ENCODE data around the gene SH3TC2. TPM values are rescaled to one million over a fixed set of nuclear protein-coding genes. Genes with fewer than 3 reads are reported as not detected.
"Not testable (repeated sequence)": the region's sequence is repeated elsewhere in the genome, so short reads cannot be mapped to it uniquely, and the experiment has no call there.

SH3TC2 gene
- total RNA-seq (2014; rRNA removed; shearing (Covaris generic)) = 1.5 and 1.8 TPM in 2 replicates
- 3.4 and 5.0 TPM in 2 replicates for polyA plus RNA-seq (2014; cell fraction: nucleus; rRNA removed)

- peak; percentile 51 for DNase-seq (ENCODE audit: extremely low read depth, low read depth)
These were observed at the start of gene SH3TC2 for GRCh38 chr5:149063017-149063687. Gene SH3TC2, minus strand, starts transcription at chr5:149063062. Its CDS starts 40 bp downstream, at chr5:149063022.

- DNase-seq (ENCODE audit: extremely low read depth, low read depth) = no peak
These were observed 47.5 kb upstream of the SH3TC2 start for GRCh38 chr5:149110406-149110805.

- no peak for DNase-seq (ENCODE audit: extremely low read depth, low read depth)
These were observed 45.9 kb upstream of the SH3TC2 start for GRCh38 chr5:149108651-149109280.

DNA sequence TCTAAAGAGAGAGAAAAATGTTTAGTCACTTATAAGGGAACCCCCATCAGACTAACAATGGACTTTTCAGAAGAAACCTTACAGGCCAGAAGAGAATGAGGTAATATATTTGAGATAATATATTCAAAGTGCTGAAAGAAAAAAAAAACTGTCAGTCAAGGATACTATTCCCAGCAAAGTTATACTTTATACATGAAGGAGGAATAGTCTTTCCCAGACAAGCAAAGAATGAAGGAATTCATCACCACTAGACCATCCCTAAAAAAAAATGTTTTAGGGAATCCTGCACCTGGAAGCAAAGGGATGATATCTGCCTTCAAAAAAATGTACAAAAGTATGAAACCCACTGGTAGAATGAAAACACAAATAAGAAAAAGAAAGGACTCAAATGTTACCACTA lies 37.5 kb upstream of the SH3TC2 start:
- DNase-seq (ENCODE audit: extremely low read depth, low read depth) = no peak

- no peak for DNase-seq (ENCODE audit: extremely low read depth, low read depth)
These were observed 37.1 kb upstream of the SH3TC2 start for GRCh38 chr5:149099920-149100319.

DNA sequence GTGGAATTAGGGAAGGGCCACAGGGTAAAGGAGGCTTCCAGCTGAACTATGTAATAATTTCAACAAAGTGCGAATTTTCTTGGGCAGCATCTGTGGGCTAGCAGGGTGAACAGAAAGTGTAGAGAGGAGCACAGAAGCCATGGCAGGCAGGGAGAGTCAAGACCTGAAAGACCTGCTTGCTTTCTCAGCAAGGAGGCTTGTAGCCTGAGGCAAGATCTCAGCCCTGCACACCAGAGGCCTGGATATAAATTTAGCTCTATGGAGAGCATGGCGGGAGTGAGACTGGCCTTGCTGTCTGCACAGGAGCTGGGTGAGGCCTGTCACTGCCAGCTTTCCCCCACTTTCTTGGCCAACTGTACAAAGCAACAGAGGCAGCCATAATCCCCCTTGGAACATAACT lies 32.1 kb upstream of the SH3TC2 start:
- no peak for DNase-seq (ENCODE audit: extremely low read depth, low read depth)

DNA sequence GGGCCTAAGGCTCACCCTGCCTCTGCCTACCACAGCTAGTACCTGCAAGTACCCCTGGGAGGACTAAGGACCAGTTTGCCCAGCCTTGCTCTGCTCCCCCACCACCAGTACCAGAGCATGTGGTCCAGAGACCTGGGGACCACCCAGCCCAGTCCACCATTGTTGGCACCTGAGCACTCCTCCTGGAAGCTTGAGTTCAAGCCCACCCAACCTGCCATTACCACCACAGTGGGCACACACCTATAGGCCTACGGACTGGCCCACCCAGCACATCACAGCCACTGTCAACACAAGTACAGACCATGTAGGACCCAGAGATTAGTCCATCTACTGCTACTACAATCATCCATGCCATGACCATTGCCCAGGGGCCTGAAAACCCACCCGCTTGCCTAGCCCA lies 30.8 kb upstream of the SH3TC2 start:
- no peak for DNase-seq (ENCODE audit: extremely low read depth, low read depth)

DNA sequence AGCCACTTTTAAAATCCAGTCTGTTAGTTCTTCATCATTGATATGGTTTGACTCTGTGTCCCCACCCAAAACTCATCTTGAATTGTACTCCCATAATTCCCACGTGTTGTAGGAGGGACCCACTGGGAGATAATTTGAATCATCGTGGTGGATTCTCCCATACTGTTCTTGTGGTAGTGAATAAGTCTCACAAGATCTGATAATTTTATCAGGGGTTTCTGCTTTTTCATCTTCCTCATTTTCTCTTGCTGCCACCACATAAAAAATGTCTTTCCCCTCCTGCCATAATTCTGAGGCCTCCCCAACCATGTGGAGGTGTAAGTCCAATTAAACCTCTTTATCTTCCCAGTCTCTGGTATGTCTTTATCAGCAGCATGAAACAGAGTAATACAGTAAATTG lies 26.9 kb upstream of the SH3TC2 start:
- DNase-seq (ENCODE audit: extremely low read depth, low read depth) = no peak

DNA sequence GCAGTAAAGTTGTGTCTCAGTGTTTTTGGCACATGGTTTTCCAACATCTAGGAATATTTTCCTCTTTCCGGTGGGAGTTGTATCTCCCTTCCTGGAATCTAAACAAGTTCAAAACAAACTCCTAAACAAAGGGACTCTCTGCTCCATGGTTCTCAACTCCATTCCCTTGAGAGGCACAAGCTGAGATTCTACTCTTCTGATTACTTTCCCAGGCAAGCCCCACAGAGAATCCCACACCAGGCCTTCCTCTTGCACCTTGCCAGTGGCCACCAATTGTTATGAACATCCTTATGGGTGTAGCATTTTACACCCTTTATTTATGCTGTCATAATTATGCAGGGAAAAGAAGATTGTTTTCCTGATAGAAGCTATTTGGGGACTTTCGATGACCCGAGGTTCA lies 25.8 kb upstream of the SH3TC2 start:
- DNase-seq (ENCODE audit: extremely low read depth, low read depth) = no peak

- no peak for DNase-seq (ENCODE audit: extremely low read depth, low read depth)
These were observed 21.0 kb upstream of the SH3TC2 start for GRCh38 chr5:149083846-149084245.

DNA sequence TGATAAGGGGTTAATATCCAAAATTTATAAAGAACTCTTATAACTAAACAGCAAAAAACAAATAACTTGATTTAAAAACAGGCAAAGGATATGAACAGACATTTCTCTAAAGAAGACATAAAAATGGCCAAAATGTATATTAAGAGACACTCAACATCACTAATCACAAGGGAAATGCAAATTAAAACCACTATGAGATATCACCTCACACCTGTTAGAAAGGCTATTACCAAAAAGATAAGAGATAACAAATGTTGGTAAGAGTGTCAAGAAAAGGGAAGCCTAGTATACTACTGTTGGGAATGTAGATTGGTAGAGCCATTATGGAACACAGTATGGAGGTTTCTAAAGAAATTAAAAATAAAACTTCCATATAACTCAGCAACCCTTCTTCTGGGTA lies 19.4 kb upstream of the SH3TC2 start:
- no peak for DNase-seq (ENCODE audit: extremely low read depth, low read depth)

DNA sequence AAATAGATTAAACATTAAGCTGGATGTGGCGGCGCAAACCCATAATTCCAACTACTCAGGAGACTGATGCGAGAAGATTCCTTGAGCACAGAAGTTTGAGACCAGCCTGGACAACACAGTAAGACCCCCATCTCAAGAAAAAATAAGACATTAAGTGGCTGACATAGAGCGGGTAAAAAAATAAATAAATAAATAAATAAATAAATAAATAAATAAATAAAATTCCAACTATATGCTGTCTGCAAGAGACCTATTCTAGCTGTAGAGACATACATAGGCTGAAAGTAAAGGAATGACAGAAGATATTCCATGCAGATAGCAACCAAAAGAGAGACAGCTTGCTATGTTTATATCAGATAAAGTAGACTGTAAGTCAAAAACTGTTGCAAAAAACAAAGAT lies 17.4 kb upstream of the SH3TC2 start:
- no peak for DNase-seq (ENCODE audit: extremely low read depth, low read depth)

DNA sequence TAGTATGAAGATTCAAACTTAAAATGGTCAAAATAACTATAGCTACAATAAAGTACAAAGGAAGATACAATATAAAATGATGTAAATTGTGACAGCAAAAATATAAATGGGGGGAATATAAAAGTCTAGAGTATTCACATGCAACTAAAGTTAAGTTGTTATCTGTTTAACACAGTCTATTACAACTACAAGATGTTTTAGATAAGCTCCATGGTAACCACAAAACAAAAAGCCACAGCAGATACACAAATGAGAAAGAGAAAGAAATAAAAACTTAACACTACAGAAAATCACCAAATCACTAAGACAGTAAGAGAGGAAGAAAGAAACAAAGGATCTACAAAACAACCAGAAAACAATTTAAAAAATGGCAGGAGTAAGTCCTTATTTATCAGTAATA lies 17.0 kb upstream of the SH3TC2 start:
- DNase-seq (ENCODE audit: extremely low read depth, low read depth) = no peak

DNA sequence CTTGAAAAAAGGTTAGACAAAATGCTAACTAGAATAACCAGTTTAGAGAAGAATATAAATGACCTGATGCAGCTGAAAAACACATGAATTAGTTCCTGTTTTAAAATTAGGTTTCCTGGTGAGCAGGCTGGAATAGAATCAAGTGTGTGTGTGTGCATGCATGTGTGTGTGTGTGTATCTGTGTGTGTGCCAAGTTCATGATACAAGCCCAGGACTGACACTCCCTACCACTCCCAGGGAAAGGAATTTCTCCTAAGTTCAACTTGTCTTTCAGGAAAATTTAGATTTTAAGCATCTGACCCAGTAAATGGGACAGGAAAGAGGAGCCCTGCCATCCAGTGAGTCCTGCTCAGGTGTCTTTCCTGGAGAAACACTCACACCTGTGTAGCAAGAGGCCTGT lies 11.2 kb upstream of the SH3TC2 start:
- DNase-seq (ENCODE audit: extremely low read depth, low read depth) = not testable (repeated sequence)

DNA sequence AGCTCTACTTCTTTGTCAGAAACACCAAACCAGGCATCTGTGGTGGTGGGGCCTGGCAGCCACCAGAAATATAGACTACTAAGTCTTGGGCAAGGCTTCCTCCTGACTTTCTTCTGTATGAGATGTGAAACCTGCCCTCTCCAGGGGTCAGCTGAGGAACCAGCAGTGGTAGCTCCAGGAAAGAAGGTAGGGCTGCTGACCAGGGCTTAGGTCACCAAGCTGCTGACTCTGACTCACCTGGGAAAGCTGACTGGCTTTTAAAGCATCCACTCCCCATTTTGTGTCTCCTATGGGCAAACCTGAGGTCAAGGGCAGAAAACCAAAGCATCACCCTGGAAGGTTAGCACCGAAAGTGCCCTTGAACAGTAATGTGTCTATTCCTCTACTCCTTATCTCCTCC lies 10.4 kb upstream of the SH3TC2 start:
- DNase-seq (ENCODE audit: extremely low read depth, low read depth) = no peak

GRCh38 chr5:149072791-149073190 lies 9.9 kb upstream of the SH3TC2 start:
- DNase-seq (ENCODE audit: extremely low read depth, low read depth) = no peak

GRCh38 chr5:149072376-149072775 lies 9.5 kb upstream of the SH3TC2 start:
- DNase-seq (ENCODE audit: extremely low read depth, low read depth) = no peak

- DNase-seq (ENCODE audit: extremely low read depth, low read depth) = no peak
These were observed 8.9 kb upstream of the SH3TC2 start for GRCh38 chr5:149071756-149072155.

DNA sequence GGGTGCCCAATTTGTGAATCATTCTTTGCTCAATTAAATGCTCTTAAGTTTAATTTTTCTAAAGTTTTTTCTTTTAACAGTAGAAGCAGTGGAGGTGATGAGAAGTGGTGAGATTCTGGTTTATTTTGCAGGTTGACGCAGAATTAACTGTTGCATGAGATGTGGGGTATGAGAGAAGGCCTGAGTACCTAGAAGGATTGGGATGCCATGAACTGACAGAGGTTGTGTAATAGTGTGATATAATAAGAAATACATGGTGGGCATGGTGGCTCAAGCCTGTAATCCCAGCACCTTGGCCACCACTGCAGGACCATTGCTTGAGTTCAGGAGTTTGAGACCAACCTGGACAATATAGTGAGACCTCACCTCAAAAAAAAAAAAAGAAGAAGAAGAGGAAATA lies 8.4 kb upstream of the SH3TC2 start:
- no peak for DNase-seq (ENCODE audit: extremely low read depth, low read depth)

- no peak for DNase-seq (ENCODE audit: extremely low read depth, low read depth)
These were observed 6.8 kb upstream of the SH3TC2 start for GRCh38 chr5:149069711-149070110.

GRCh38 chr5:149063896-149064478 lies 1.1 kb upstream of the SH3TC2 start:
- DNase-seq (ENCODE audit: extremely low read depth, low read depth) = no peak

DNA sequence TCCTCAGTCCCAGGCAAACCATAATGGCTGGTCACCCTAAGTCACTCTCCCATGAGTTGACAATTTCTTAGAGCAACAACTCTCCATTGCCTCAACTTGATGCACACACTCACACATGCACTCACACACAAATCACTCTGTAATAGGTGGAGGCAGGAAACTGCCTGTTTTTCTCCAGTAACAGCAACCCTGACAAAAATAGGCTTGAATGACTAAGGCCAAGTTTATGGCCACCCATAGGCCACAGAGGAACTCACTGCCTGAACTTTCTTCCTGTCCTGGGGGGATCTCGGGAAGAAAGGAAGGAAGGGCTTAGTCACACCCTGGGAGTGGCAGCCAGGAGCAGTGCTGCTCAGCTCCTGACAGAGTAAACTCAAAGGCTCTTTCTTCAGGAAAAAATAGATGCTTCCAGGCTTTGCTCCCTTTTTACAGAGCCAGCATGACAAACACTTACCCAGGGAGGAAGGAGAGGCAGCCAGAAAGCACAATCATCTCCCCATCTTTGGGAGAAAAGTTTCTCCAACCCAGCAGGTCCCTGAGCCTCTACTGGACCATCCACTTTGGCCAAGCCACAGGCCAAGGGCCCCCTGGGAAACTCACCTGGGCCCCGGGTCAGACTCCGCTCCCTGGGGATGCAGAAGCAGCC lies 368 bp downstream of the SH3TC2 start:
- DNase-seq (ENCODE audit: extremely low read depth, low read depth) = peak; percentile 58
